Naive B cell (primary cell): Measurements from ENCODE around the gene CLASP1. TPM values are rescaled to one million over a fixed set of nuclear protein-coding genes. Genes with fewer than 3 reads are reported as not detected.
A peak's percentile ranks its signal among the peaks of the same experiment; 100 is the strongest.

Experiments used
- ATAC-seq, 2 donors: fragments of 150-1000 bp; cut with Tn5 transposase; 2 replicates each; pipeline ENCODE4 v1.10.0; 2021; ENCODE audit warnings: low read depth in 2 of 2, mild to moderate bottlenecking in 2 of 2, moderate library complexity in 2 of 2
- DNase-seq: peaks from one replicate; pipeline ENCODE4 v3.0.0; 2022
- H3K27ac Mint-ChIP-seq, 6 donors: one replicate each; pipeline ENCODE4 v1.8.0; 2020 to 2022; ENCODE audit warnings: mild to moderate bottlenecking in 6 of 6, mixed read lengths in 6 of 6, moderate library complexity in 5 of 6, inconsistent platforms in 2 of 6
- H3K27me3 Mint-ChIP-seq, 3 donors: one replicate each; pipeline ENCODE4 v1.8.0; 2021 to 2022; ENCODE audit warnings: mixed read lengths in 3 of 3, mild to moderate bottlenecking in 1 of 3
- H3K36me3 Mint-ChIP-seq, 2 donors: one replicate each; pipeline ENCODE4 v1.8.0; 2020 to 2022; ENCODE audit warnings: mixed read lengths in 2 of 2, inconsistent platforms in 1 of 2, mild to moderate bottlenecking in 1 of 2
- H3K4me1 Mint-ChIP-seq, 3 donors: one replicate each; pipeline ENCODE4 v1.8.0; 2020 to 2022; ENCODE audit warnings: mixed read lengths in 3 of 3, inconsistent platforms in 1 of 3, mild to moderate bottlenecking in 1 of 3, moderate library complexity in 1 of 3
- H3K4me3 Mint-ChIP-seq, 8 donors: one replicate each; pipeline ENCODE4 v1.8.0; 2020 to 2022; ENCODE audit warnings: mild to moderate bottlenecking in 8 of 8, mixed read lengths in 8 of 8, moderate library complexity in 8 of 8, inconsistent platforms in 2 of 8
- H3K9me3 Mint-ChIP-seq, 7 donors: one replicate each; pipeline ENCODE4 v1.8.0; 2020 to 2022; ENCODE audit warnings: mixed read lengths in 7 of 7, mild to moderate bottlenecking in 5 of 7, inconsistent platforms in 2 of 7, moderate library complexity in 1 of 7
- polyA plus RNA-seq, 6 donors: library from polyadenylated mRNA; unstranded; fragments of 300-500 nt; fragmentation: Illumina TruSeq; gene quantifications; one replicate each; pipeline ENCODE4 v1.2.3, GENCODE V29; 2021; ENCODE audit warnings: low read depth in 6 of 6

Gene CLASP1
- polyA plus RNA-seq, 6 donors from 2014 or later = 4.6 to 24.1 (median 13.5) TPM

DNA sequence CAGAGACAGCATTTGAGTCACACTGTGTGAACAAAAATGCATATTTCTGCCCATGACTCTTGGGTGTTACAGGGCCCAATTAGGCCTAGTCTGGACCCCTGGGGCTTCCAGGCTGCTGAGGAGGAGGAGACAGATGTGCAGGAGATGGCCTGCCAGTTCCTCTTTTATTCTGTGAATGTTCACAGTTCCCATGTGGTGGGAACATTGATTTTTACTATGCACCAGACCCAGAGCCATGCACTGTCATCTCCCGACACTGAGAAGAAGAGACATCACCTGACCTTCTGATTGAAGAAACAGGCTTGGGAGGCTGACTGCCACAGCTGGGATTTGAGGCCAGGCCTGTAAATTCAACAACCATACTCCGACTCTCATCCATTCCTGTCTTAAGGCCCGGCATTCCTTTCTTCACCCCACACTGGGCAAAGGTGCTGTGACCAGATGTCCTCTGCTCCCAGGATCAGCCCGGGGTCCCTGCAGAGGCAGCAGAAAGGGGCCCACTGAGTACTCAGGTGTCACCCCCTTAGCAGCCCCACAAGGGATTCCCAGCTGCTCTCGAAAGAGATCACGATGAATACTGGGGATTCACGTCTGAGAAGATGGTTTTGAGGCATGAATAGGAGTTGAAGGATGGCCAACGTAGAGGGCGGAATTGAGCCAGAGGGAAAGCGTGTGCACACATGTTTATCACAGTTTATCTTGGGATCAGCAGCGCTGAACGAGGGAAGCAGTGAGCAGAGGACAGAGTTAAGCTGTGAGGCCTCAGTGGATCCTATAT lies 360.6 kb downstream of the CLASP1 start:
- DNase-seq (no peak), ATAC-seq (no peak)
- H3K4me1 Mint-ChIP-seq = peaks cover 8 to 16% (median 11%) of the 10 kb centered on the region in 3 donors
- H3K27ac Mint-ChIP-seq = no peak overlapping the region
- H3K27me3 Mint-ChIP-seq = peaks cover 16 to 38% (median 31%) of the 10 kb centered on the region in 3 donors
- H3K9me3 Mint-ChIP-seq = peaks cover 0 to 3% (median 2%) of the 10 kb centered on the region in 7 donors
- no peak overlapping the region for H3K4me3 Mint-ChIP-seq
- H3K36me3 Mint-ChIP-seq = no peaks in the 10 kb centered on the region

DNA sequence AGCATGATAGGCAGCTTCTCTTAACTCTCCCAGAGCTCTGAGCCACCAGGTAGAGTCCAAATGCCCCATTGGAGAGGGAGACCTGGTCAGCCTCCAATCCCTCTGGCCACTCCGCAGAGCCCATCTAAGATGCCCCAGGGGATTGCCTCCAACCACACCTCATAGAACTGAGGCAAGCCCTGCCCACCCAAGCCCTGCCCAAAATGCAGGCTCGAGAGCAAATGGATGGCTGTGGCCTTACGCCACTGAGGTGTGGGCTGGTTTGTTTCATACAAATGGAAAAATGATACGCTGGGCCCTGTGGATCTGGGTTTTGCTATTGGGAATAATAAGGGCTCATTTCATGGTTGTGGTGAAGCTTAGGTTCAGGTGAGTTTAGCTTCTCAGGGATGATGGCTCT lies 361.3 kb downstream of the CLASP1 start:
- H3K4me3 Mint-ChIP-seq = peak overlapping the region in 1 of 8 donors; percentile 32
- no peak overlapping the region for H3K27ac Mint-ChIP-seq
- peaks cover 21 to 45% (median 38%) of the 10 kb centered on the region in 3 donors for H3K27me3 Mint-ChIP-seq
- H3K9me3 Mint-ChIP-seq = peaks cover 0 to 4% (median 2%) of the 10 kb centered on the region in 7 donors
- ATAC-seq (no peak), DNase-seq (no peak)
- H3K4me1 Mint-ChIP-seq = peaks cover 11 to 17% (median 15%) of the 10 kb centered on the region in 3 donors
- no peaks in the 10 kb centered on the region for H3K36me3 Mint-ChIP-seq

Other genes with a start within 250 kb of the CLASP1 start
- not detected for gene RNU4ATAC, start 118.6 kb downstream of the CLASP1 start, polyA plus RNA-seq
- gene NIFK, start 87.4 kb upstream of the CLASP1 start, polyA plus RNA-seq = 10 to 100 TPM; 42.7 to 82.6 (median 67.2) TPM
- gene TSN, start 106.2 kb upstream of the CLASP1 start, polyA plus RNA-seq = 100 to 1,000 TPM in 1 of 6 donors, 10 to 100 TPM in 5; 81.3 to 116 (median 85.6) TPM